Smooth muscle cell (in vitro differentiated cells): ENCODE data around the gene C3orf20. TPM values are rescaled to one million over a fixed set of nuclear protein-coding genes. Genes with fewer than 3 reads are reported as not detected.

ENCODE experiments used
- DNase-seq: peaks from one replicate; lab custom pipeline; 2025; ENCODE audit not compliant: unreplicated experiment; lab: John Stamatoyannopoulos, UW
- H2AFZ ChIP-seq: fragments of 200-600 bp; sonication (generic); 2 replicates; pipeline ENCODE4 v1.6.0; 2016; ENCODE audit warnings: antibody characterized with exemption, low read depth, mild to moderate bottlenecking
- H3F3A ChIP-seq: fragments of 200-600 bp; sonication (generic); 2 replicates; pipeline ENCODE4 v1.6.0; 2017; ENCODE audit warnings: antibody characterized with exemption, low read depth
- H3K27ac ChIP-seq: fragments of 200-600 bp; sonication (generic); 2 replicates; pipeline ENCODE4 v1.5.1; 2016; ENCODE audit warnings: low read depth, mild to moderate bottlenecking
- H3K27me3 ChIP-seq: fragments of 200-600 bp; sonication (generic); 2 replicates; pipeline ENCODE4 v1.6.1; 2016; ENCODE audit warnings: low read depth, mild to moderate bottlenecking
- H3K36me3 ChIP-seq: fragments of 200-600 bp; sonication (generic); 2 replicates; pipeline ENCODE4 v1.5.1; 2016; ENCODE audit warnings: low read depth
- H3K4me1 ChIP-seq: fragments of 200-600 bp; sonication (generic); 2 replicates; pipeline ENCODE4 v1.5.1; 2016; ENCODE audit warnings: low read depth
- H3K4me2 ChIP-seq: fragments of 200-600 bp; sonication (generic); 2 replicates; pipeline ENCODE4 v1.6.0; 2016; ENCODE audit warnings: mild to moderate bottlenecking
- H3K4me3 ChIP-seq: fragments of 200-600 bp; sonication (generic); 2 replicates; pipeline ENCODE4 v1.5.1; 2016; ENCODE audit warnings: mild to moderate bottlenecking
- H3K79me2 ChIP-seq: fragments of 200-600 bp; sonication (generic); 2 replicates; pipeline ENCODE4 v1.6.0; 2016; ENCODE audit warnings: low read depth, mild to moderate bottlenecking
- H3K9ac ChIP-seq: fragments of 200-600 bp; sonication (generic); 2 replicates; pipeline ENCODE4 v1.6.0; 2016; ENCODE audit warnings: low read depth
- H3K9me3 ChIP-seq: fragments of 200-600 bp; sonication (generic); replicated peaks from 2 replicates; pipeline ENCODE4 v1.5.1; 2016; ENCODE audit warnings: low read depth
- H4K20me1 ChIP-seq: fragments of 200-600 bp; sonication (generic); 2 replicates; pipeline ENCODE4 v1.6.0; 2016; ENCODE audit warnings: low read depth
- WGBS: methylation state at CpG from one replicate; pipeline ENCODE4 v1.1.7; 2016; ENCODE audit warnings: low lambda C conversion rate; 5-methylcytosine and 5-hydroxymethylcytosine counted together
- polyA plus RNA-seq: library from polyadenylated mRNA; unstranded; fragments of >200 nt; fragmentation: Nextera tagmentation; extraction: Ambion mirVana; gene quantifications from 2 replicates; pipeline ENCODE4 v1.2.1, GENCODE V29; 2016
- total RNA-seq: library from RNA; depleted of rRNA; stranded (reverse); fragments of >200 nt; gene quantifications from 2 replicates; pipeline ENCODE4 v1.2.3, GENCODE V29; 2014
- TF ChIP-seq, protein P1 (sequence below): fragments of 200-600 bp; sonication (generic); IDR thresholded peaks from 2 replicates; pipeline ENCODE4 v1.5.1; 2017; ENCODE audit warnings: borderline replicate concordance, mild to moderate bottlenecking, antibody characterized with exemption; ENCODE audit not compliant: insufficient read depth, poor library complexity, severe bottlenecking

C3orf20 gene
- total and polyA plus RNA-seq, 2 experiments from 2014 or later, result not detected

GRCh38 chr3:14758959-14759358, 84.0 kb downstream of the C3orf20 start:
- no peak overlapping the region for H3K27ac ChIP-seq
- no peaks in the 10 kb centered on the region for H3K79me2 ChIP-seq
- H3K4me3 ChIP-seq, result no peak overlapping the region
- H3F3A ChIP-seq, result no peaks in the 10 kb centered on the region
- no peaks in the 10 kb centered on the region for H4K20me1 ChIP-seq
- TF ChIP-seq, protein P1, sequence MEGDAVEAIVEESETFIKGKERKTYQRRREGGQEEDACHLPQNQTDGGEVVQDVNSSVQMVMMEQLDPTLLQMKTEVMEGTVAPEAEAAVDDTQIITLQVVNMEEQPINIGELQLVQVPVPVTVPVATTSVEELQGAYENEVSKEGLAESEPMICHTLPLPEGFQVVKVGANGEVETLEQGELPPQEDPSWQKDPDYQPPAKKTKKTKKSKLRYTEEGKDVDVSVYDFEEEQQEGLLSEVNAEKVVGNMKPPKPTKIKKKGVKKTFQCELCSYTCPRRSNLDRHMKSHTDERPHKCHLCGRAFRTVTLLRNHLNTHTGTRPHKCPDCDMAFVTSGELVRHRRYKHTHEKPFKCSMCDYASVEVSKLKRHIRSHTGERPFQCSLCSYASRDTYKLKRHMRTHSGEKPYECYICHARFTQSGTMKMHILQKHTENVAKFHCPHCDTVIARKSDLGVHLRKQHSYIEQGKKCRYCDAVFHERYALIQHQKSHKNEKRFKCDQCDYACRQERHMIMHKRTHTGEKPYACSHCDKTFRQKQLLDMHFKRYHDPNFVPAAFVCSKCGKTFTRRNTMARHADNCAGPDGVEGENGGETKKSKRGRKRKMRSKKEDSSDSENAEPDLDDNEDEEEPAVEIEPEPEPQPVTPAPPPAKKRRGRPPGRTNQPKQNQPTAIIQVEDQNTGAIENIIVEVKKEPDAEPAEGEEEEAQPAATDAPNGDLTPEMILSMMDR, result no peak
- no peak overlapping the region for H3K9ac ChIP-seq
- no peaks in the 10 kb centered on the region for H3K4me1 ChIP-seq
- no peak for DNase-seq
- no peaks in the 10 kb centered on the region for H3K9me3 ChIP-seq
- H3K4me2 ChIP-seq, result no peak overlapping the region
- H2AFZ ChIP-seq, result no peak overlapping the region
- H3K36me3 ChIP-seq, result no peaks in the 10 kb centered on the region
- WGBS, result 94% methylated on average over 3 of the region's 3 CpGs
- H3K27me3 ChIP-seq, result peaks cover 4% of the 10 kb centered on the region

GRCh38 chr3:14760185-14760584, 85.2 kb downstream of the C3orf20 start:
- Histone ChIP-seq H3F3A (no peaks in the 10 kb centered on the region), H3K27ac (no peak overlapping the region), H2AFZ (no peak overlapping the region), H3K79me2 (no peaks in the 10 kb centered on the region), H3K9me3 (no peaks in the 10 kb centered on the region), H3K4me3 (no peak overlapping the region), H4K20me1 (no peaks in the 10 kb centered on the region), H3K36me3 (no peaks in the 10 kb centered on the region), H3K27me3 (no peaks in the 10 kb centered on the region), H3K4me2 (no peak overlapping the region), H3K9ac (no peak overlapping the region), H3K4me1 (no peaks in the 10 kb centered on the region)
- no peak for DNase-seq
- TF ChIP-seq, protein P1, result no peak

DNA sequence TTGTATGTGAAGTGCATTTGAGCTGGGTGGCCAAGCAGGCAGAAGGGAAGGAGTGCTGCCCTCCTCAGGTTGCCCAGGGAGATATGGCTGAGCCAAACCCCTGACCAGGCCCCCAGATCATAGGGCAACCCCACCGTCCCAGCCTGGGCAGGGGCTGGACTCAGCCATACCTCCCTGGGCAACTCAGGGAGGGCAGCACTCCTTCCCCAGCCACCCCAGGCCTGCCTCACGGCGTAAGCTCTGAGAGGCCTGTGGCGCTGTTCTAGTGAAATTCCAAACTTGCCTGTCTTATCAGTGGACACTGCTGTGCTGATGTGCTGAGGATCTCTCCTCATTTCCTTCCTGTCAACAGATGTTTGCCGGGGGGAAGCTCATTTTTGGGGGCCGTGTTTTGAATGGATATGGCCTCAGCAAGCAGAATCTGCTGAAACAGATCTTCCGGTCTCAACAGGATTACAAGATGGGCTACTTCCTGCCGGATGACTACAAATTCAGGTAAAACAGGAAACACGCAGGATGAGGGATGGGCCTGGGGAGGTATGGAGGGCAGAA, 86.3 kb downstream of the C3orf20 start:
- Histone ChIP-seq H3K27me3 (no peaks in the 10 kb centered on the region), H3K4me2 (no peak overlapping the region), H3F3A (no peaks in the 10 kb centered on the region), H3K79me2 (no peaks in the 10 kb centered on the region), H3K27ac (no peak overlapping the region), H3K9ac (no peak overlapping the region), H3K4me3 (no peak overlapping the region), H3K9me3 (no peaks in the 10 kb centered on the region), H3K36me3 (no peaks in the 10 kb centered on the region), H2AFZ (no peak overlapping the region), H4K20me1 (no peaks in the 10 kb centered on the region), H3K4me1 (no peaks in the 10 kb centered on the region)
- DNase-seq, result no peak
- TF ChIP-seq, protein P1, result no peak
- WGBS, result 69% methylated on average over 9 of the region's 9 CpGs

DNA sequence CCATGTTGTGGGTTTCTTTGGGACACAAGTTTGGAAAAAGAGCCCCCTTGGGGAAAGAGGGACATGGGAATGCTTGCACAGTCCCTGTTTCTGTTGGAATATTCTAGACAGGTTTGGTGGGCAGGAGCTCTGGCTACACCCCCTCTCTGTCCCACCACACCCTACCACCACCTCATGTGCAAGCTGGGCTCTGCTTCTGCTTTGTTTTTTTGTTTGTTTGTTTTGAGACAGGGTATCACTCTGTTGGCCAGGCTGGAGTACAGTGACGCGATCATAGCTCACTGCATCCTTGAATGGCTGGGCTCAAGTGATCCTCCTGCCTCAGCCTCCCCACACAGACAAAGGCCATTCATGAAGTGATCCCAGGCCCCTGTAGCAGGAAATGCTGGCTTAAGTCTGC, 86.9 kb downstream of the C3orf20 start:
- Histone ChIP-seq H4K20me1 (no peaks in the 10 kb centered on the region), H2AFZ (no peak overlapping the region), H3K36me3 (no peaks in the 10 kb centered on the region), H3K9me3 (no peaks in the 10 kb centered on the region), H3K79me2 (no peaks in the 10 kb centered on the region), H3F3A (no peaks in the 10 kb centered on the region), H3K4me3 (no peak overlapping the region), H3K27ac (no peak overlapping the region), H3K4me1 (no peaks in the 10 kb centered on the region), H3K4me2 (no peak overlapping the region), H3K27me3 (no peaks in the 10 kb centered on the region), H3K9ac (no peak overlapping the region)
- 94% methylated on average over 2 of the region's 2 CpGs for WGBS
- no peak for DNase-seq
- TF ChIP-seq, protein P1, result no peak
